Thoracic aorta (tissue), 2 donors: ENCODE data around the gene GRIN2B. TPM values are rescaled to one million over a fixed set of nuclear protein-coding genes. Genes with fewer than 3 reads are reported as not detected.
A peak's percentile ranks its signal among the peaks of the same experiment; 100 is the strongest.

ENCODE experiments used
- ATAC-seq: fragments of 150-250 bp; one replicate; pipeline ENCODE4 v1.8.0; 2017; ENCODE audit warnings: low read depth; ENCODE audit not compliant: insufficient number of reproducible peaks, low FRiP score
- DNase-seq: peaks from one replicate; pipeline ENCODE4 v3.0.0-alpha.2; 2020; ENCODE audit warnings: low spot score
- H3K27ac ChIP-seq, 2 donors: fragments of 200-600 bp; sonication (generic); 1 replicate in 1 of 2; 2 replicates in 1 of 2; pipeline ENCODE4 v1.5.1; 2016; ENCODE audit warnings: mild to moderate bottlenecking in 2 of 2, moderate library complexity in 2 of 2
- H3K27me3 ChIP-seq: fragments of 200-600 bp; sonication (generic); replicated peaks from 2 replicates; pipeline ENCODE4 v1.6.0; 2016; ENCODE audit warnings: mild to moderate bottlenecking; ENCODE audit not compliant: insufficient read depth
- H3K36me3 ChIP-seq: fragments of 200-600 bp; sonication (generic); one replicate; pipeline ENCODE4 v1.5.1; 2016
- H3K4me1 ChIP-seq, 2 donors: fragments of 200-600 bp; sonication (generic); 1 replicate in 1 of 2; 2 replicates in 1 of 2; pipeline versions ENCODE4 v1.5.1 to v1.6.0; 2016; ENCODE audit warnings: low read depth in 2 of 2, mild to moderate bottlenecking in 1 of 2; ENCODE audit not compliant: control insufficient read depth in 1 of 2
- H3K4me3 ChIP-seq: fragments of 200-600 bp; sonication (generic); 2 replicates; pipeline ENCODE4 v1.5.1; 2016; ENCODE audit warnings: mild to moderate bottlenecking
- H3K9me3 ChIP-seq: fragments of 200-600 bp; sonication (generic); 2 replicates; pipeline ENCODE4 v1.5.1; 2016
- total RNA-seq, 2 donors: library from RNA; depleted of rRNA; stranded (reverse); fragments of >200 nt; gene quantifications; one replicate each; pipeline versions ENCODE4 v1.1.0 to v1.2.3, GENCODE V29; 2016
- TF ChIP-seq, protein P1 (sequence below): fragments of 200-600 bp; sonication (generic); IDR thresholded peaks from one replicate; pipeline ENCODE4 v1.5.1; 2019; ENCODE audit warnings: antibody characterized with exemption

GRIN2B gene
- total RNA-seq, result not detected

- ATAC-seq, result no peak
- H3K4me3 ChIP-seq, result peak within 1 kb of the TSS; percentile 53
- TF ChIP-seq, protein P1, sequence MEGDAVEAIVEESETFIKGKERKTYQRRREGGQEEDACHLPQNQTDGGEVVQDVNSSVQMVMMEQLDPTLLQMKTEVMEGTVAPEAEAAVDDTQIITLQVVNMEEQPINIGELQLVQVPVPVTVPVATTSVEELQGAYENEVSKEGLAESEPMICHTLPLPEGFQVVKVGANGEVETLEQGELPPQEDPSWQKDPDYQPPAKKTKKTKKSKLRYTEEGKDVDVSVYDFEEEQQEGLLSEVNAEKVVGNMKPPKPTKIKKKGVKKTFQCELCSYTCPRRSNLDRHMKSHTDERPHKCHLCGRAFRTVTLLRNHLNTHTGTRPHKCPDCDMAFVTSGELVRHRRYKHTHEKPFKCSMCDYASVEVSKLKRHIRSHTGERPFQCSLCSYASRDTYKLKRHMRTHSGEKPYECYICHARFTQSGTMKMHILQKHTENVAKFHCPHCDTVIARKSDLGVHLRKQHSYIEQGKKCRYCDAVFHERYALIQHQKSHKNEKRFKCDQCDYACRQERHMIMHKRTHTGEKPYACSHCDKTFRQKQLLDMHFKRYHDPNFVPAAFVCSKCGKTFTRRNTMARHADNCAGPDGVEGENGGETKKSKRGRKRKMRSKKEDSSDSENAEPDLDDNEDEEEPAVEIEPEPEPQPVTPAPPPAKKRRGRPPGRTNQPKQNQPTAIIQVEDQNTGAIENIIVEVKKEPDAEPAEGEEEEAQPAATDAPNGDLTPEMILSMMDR, result no peak
- DNase-seq, result no peak
- no peaks in the 10 kb centered on the region for H3K36me3 ChIP-seq
- H3K27ac ChIP-seq, result no peak within 1 kb of the TSS
- H3K4me1 ChIP-seq, result peaks cover 3 to 13% of the 10 kb centered on the region in 2 donors
- H3K27me3 ChIP-seq, result no peaks in the 10 kb centered on the region
- no peaks in the 10 kb centered on the region for H3K9me3 ChIP-seq
These were observed at the start of gene GRIN2B for GRCh38 chr12:13981296-13981962. Gene GRIN2B, minus strand, starts transcription at chr12:13981602. Its CDS starts 115,394 bp downstream, at chr12:13866208.

GRCh38 chr12:14026537-14026936 lies 45.1 kb upstream of the GRIN2B start:
- Histone ChIP-seq H3K4me3 (no peak overlapping the region), H3K36me3 (no peaks in the 10 kb centered on the region), H3K27ac (no peak overlapping the region), H3K4me1 (no peaks in the 10 kb centered on the region), H3K27me3 (no peaks in the 10 kb centered on the region), H3K9me3 (no peaks in the 10 kb centered on the region)
- TF ChIP-seq, protein P1, result no peak
- DNase-seq (no peak), ATAC-seq (no peak)

DNA sequence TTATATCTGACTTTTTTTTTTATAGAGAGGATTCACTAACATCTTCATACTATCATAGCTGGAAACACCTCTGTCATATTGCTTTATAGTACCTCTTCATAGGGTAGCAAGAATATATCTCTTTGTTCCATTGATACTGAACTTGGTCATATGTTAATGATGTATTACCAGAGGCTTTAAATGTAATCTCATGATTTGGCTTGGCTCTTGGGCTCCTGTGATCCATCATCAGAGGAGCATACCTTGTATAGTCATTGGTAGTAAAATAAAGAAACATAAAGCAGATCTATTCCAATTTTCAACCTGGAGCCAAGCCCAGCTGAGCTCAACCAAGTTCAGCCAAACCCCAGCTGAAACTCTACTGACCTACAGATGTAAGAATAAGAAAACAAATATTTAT lies 43.2 kb upstream of the GRIN2B start:
- TF ChIP-seq, protein P1, result no peak
- Histone ChIP-seq H3K4me1 (no peaks in the 10 kb centered on the region), H3K27me3 (no peaks in the 10 kb centered on the region), H3K9me3 (no peaks in the 10 kb centered on the region), H3K36me3 (no peaks in the 10 kb centered on the region), H3K27ac (no peak overlapping the region), H3K4me3 (no peak overlapping the region)
- no peak for DNase-seq
- ATAC-seq, result no peak

DNA sequence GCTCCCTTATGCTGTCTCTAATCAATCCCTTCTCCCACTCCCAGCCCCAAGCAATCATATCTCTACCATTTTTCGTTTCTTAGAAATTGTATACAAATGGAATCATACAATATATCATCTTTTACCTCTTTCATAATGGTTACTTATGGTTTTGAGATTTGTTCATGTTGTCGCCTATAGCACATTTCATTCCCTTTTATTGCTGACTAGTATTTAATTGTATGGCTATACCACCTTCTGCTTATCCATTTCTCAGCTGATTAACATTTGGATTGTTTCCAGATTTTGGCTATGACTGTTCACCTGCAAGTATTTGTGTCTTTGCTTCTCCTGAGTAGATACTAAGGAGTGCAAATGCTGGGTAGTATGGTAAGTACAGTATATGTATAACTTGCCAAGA lies 36.7 kb upstream of the GRIN2B start:
- no peaks in the 10 kb centered on the region for H3K36me3 ChIP-seq
- H3K4me1 ChIP-seq, result no peaks in the 10 kb centered on the region
- no peak overlapping the region for H3K4me3 ChIP-seq
- H3K9me3 ChIP-seq, result no peaks in the 10 kb centered on the region
- no peak for ATAC-seq
- no peak overlapping the region for H3K27ac ChIP-seq
- no peak for DNase-seq
- TF ChIP-seq, protein P1, result no peak
- H3K27me3 ChIP-seq, result no peaks in the 10 kb centered on the region

GRCh38 chr12:14010989-14011388 lies 29.6 kb upstream of the GRIN2B start:
- H3K27me3 ChIP-seq, result no peaks in the 10 kb centered on the region
- no peak overlapping the region for H3K4me3 ChIP-seq
- H3K4me1 ChIP-seq, result no peaks in the 10 kb centered on the region
- ATAC-seq (no peak), DNase-seq (no peak)
- H3K9me3 ChIP-seq, result no peaks in the 10 kb centered on the region
- TF ChIP-seq, protein P1, result no peak
- no peak overlapping the region for H3K27ac ChIP-seq
- H3K36me3 ChIP-seq, result no peaks in the 10 kb centered on the region
